Mucosa of gallbladder (tissue), 1 donor: ENCODE results near the gene PTBP3. TPM values are rescaled to one million over a fixed set of nuclear protein-coding genes. Genes with fewer than 3 reads are reported as not detected.
A peak's percentile ranks its signal among the peaks of the same experiment; 100 is the strongest.

Source experiments
- DNase-seq: peaks from one replicate; pipeline ENCODE4 v3.0.0-alpha.2; 2020; ENCODE audit warnings: low spot score
- total RNA-seq: library from RNA; stranded (reverse); gene quantifications from one replicate; pipeline ENCODE4 v1.2.1, GENCODE V29; 2021
- donor health status: DM: no; HTN: no; CAD: no.

Gene PTBP3
- total RNA-seq, 1 donor from 2014 or later, result 65.2 TPM

DNA sequence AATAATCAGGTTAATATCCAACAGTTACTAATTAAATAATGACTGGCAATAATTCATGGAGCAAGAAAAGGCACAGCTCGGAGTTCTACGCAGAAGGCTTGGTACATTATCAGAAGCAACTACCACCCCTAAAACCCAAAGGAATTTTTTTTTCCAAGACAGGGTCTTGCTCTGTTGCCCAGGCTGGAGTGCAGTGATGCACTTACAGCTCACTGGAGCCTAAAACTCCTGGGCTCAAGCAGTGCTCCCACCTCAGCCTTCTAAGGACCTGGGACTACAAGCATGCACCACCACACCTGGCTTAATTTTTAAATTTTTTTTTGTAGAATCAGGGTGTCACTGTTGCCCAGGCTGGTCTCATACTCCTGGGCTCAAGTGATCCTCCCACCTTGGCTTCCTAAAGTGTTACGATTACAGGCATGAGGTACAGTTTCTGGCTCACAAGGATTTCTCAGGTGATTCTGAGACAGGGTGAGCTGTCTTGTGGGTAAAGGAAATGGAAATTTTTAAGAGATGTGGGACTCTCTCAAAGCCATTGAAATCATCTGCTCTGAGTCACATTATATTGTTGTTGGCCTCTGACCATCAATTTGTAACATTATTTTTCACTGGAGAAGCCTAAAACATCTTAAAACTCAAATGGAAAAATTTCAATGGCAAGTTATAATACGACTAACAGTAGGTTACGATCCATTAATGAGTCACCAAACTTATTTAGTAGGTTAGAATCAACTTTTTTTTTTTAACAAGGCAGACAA, 26.8 kb upstream of the PTBP3 start:
- DNase-seq, result no peak

DNA sequence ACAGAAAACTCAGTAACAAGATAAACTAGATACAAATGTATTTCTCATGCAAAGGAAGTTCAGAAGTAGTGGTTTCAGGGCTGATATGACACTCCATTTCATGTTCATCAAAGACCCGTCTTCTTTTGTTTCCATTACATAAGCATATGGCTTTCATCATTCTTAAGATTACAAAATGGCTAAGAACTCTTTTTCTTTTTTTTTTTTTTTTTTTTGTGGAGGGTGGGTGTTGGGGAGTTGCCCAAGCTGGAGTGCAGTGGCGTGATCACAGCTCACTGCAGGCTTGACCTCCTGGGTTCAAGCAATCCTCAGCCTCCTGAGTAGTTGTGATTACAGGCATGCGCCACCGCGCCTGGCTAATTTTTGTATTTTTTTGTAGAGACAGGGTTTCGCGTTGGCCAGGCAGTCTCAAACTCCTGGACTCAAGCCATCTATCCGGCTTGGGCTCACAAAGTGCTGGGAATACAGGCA, 22.0 kb upstream of the PTBP3 start:
- DNase-seq, result no peak

DNA sequence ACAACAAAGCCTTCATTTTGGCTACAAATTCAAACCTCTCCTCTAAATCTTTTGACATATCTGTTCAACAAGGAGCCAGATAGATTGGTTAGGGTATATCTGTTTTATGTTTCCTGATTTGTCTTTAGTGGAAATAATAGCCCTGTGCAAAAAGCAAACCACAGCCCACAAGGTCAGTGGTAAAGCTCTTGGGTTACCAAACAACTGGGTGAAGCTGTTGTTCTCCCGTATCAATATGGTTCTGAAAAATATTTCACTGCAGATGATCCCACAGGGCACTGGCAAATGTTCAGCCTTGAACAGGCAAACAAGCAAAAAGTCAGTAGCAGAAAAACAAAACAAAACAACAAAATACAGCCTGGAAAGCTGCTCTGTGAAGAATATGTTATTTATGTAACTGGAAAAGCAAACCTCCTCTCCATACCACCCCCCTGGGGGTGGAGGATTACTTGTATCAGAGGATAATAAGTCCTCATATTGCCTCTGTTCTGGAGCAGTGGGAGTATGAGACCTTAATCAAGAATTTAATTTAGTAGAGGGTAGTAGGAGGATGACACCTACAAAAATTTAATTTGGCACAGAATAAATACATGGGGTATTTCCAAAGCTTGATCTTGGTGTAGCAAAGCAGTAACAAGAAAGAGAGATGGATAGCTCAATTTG, 20.8 kb upstream of the PTBP3 start:
- no peak for DNase-seq

DNA sequence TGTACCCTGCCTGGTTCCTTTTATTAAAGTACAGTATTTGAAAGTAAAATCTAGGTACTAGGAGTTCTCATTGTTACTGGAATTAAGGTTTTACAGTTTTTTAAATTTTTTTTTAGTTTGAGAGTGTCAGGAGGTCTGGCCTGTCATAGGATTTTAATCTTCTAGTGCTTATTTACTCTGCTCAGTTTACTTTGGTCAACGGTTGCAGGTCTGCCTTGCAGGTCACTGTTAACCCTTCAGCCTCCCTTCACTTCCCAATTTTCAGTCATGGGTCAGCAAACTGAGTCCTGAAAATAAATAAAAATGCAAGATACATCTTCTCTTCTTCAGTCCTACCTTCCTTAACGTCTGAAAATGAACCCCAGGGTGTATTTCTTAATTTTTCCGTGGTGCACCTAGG, 18.8 kb upstream of the PTBP3 start:
- DNase-seq, result no peak

DNA sequence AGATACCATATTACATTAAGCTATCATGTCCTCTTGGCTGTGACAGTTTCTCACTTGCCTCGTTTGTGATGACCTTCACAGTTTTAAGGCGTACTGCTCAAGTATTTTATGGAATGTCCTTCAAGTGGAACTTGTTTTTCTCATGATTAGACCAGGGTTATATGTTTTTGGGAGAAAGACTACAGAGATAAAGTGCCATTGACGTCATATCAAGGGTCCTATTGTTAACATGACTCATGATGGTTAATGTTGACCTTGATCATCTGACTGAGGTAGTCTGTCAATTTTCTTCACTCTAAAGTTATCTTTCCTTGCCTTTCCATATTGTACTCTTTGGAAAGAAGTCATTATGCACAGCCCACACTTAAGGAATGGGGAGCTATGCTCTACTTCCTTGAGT, 17.8 kb upstream of the PTBP3 start:
- DNase-seq, result no peak

DNA sequence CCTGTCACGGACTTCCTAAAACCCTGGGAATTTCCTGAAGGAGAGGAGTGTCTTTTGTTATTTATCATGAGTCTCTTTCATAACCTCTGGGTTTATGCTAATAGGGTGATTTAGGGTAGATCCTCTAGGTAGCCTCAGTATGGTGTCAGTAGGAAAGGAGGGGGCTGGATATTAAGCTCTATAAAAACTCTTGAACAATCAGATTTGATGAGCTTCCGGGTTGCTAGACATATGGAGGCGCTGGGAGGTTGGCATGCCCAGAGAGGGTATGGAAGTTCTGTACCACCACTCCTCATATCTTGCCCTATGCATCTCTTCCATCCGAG, 15.6 kb upstream of the PTBP3 start:
- DNase-seq, result no peak

DNA sequence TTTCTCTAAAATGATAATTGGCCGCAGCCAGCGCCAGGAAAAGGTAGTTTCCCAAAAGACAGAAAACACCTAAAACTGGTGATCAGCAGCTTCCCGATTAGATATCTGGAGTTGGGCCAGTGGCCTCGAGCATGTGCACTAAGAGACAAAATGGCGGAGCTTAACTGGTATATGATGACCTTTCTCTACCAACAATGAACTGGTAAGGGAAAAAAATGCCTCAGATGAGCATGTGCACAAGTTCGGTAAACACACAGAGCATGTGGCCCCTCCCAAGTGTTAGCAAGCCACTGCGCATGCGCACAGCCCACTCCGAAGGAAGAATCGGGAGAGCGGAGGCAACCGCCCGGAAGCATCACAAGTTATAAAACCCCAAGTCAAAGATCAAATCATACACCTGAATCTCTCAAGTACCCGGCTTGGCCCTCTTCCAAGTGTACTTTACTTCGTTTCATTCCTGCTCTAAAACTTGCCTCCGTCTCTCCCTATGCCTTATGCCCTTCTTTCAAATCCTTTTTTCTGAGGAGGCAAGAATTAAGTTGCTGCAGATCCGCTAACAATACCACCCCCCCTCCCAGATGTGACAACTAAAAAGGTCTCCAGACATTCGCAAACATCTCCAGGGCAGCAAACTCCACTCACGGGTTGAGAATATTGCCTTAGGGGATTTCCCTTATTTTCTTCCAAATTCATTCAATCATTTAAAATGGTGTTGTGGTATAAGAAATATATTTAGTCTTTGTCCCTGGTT, 15.0 kb upstream of the PTBP3 start:
- DNase-seq, result peak; percentile 83

DNA sequence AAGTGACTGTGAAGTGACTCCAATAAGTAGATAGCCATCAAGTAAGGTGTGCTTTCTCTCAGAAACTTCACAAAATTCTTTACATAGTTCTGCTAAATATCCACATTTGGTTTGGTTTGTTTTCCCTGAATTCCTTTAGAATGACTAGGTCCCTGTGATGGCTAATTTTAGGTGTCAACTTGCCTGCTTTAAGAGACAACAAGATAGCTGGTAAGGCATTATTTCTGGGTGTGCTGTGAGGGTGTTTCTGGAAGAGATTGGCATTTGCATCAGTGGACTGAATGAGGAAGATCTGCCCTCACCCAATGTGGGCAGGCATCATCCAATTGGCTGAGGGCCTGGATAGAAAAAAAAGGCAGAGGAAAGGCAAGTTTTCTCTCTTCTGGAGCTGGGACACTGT, 8.3 kb upstream of the PTBP3 start:
- no peak for DNase-seq

DNA sequence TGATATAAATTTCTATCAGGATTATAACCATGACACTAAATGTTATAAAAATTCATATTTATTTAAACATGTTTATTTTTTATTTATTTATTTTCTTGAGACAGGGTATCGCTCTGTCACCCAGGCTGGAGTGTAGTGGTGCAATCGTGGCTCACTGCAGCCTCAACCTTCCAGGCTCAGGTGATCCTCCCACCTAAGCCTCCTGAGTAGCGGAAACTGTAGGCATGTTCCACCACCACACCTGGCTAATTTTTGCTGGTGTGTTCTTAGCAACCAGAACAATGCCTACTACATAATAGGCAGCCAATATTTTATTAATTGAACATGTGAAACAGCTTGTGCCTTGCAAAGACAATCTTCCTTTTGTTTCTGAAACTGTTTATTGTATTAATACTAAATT, 6.5 kb upstream of the PTBP3 start:
- no peak for DNase-seq

DNA sequence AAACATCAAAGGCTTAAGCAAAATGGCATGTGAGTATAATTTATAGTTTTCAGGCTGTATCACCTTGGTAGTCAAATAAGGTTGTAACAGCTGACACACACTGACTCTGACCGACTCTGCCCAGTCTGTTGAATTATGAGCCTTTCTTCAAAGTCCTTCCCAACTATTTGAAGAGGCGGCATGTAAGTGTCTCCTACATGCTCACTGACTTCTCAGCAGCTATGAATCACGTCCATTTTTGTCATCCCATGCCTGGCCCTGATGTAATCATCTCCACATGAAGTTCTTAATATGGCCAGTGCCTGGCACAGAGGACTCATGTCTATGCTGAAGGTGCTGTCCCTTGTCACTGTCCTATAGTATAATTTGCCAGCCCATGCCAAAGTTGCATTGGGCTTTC, 5.1 kb upstream of the PTBP3 start:
- no peak for DNase-seq

DNA sequence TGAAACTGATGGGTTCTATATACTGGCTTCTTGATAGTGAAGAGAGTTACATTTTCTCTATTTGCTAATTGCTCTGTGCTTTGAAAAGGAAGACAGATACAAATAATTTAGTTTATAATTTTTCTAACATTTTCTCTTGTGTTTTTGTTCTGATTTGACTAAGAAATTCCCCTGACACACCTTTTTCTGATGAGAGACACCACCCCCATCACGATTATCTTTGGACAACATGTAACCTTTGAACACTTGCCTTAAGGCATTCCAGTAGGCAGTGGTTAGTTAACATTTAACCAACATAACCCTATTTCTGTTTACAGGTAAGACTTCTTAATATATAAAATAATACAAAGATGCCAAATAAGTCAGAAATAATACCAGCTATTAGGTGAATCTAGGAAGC, 4.1 kb upstream of the PTBP3 start:
- DNase-seq, result peak; percentile 24

DNA sequence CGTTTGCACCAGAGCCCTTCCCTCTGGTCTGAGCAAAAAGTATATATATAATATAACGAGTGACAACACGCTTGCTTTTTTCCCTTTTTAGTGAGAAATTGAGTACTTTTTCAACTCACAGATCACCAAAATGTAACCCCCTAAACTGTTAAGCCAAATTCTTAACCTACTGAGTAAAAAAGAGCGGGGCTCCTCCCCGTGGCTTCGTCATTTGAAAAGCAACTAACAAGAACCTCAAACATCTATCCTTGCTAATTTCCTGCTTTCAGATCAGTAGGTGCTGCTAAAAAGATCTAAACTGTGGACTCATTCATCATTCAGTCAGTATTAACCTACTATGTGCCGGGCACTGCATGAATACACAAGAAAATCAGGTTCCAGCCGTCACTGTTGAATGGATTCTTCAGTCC, 1.0 kb upstream of the PTBP3 start:
- no peak for DNase-seq

DNA sequence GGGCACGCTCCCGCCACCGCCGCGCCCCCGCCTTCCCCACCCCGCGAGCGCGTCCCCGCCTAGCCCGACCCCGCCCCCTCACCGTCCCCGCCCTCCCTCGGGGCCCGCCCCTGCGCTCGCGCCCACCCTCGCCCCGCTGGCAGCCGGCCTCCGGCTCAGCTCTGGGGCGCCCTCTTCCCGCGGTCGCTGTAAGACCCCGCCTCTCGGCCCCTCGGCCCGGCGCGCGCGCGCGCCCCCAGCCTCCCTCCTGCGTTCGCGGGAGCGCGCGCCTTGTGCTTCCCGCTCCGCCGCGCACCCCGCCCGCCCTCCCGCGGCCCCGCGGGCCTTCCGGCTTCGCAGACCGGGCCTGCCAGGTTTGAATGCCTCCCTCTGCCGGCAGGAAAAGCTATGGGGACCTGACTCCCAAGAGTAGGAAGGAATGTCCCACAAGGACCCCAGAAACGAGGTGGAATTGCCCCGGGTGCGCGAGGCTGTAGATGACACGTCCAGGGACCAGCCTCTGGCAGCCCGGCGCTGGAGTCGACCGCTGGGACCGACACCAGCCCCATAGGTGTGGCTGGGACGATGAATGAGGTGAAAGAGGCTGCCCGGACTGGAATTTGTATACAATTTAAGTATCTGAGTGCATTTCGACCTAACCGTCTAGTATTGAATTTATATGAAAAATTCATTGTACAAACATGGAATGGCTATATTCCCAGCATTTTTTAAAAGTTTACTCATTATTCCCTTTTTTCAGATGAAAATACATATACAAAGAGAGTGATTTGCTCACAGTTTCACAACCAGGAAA, 416 bp upstream of the PTBP3 start:
- peak; percentile 95 for DNase-seq

DNA sequence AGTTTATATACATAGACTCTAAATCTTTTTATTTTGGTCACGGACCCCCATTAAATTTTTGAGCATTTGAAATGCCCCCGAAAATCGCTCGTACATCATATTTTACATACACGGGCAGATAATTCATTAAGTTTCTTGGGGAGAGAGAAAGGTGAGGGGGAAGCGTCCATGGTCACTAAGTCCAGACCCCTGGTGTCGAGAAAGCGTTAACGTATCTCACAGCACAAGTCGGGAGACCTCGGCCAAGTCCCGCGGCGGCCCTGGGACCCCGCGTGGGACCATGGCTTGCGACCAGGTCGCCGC, 794 bp downstream of the PTBP3 start:
- no peak for DNase-seq

DNA sequence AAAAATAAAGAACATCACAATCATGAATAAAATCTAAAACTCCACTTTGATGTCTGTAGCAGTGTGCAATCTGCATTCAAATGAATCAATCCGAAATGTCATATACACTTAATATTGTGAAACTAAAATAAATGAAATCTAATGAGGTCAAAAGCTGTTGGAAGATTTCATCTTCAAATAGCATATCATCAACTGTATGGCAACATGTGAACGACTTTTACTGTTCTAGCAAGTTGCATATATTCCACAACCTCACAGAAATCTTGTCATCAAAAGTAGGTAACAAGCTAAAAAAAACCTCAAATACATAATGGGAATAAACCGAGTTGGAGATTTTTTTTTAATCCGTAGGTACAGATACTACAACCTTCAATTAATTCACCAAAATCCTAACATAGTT, 1.2 kb downstream of the PTBP3 start:
- DNase-seq, result no peak

DNA sequence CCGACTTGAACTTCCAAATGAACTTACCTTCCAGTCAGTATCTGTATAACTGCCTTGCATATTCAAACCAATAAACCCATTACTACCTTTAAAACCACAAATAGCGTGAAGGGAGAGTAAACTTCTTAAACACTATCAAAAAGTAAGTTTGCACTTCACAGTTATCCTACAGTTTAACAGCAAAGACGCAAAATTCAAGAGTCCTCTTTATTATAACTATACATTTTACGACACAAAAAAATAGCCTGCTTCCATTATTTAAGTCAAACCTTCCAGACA, 1.8 kb downstream of the PTBP3 start:
- DNase-seq, result no peak

DNA sequence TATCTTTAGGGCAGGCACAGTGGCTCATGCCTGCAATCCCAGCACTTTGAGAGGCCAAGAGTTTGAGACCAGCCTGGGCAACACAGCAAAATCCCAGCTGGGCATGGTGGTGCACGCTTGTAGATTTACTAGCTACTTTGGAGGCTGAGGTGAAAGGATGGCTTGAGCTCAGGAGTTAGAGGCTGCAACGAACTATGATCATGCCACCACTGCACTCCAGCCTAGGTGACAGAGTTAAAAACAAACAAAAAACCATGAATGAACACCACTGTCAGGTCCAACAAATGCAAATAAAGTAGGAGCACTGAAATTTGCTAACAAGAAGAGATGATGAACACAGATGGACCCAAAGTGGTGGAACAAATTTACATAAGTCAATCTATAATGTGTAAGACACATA, 4.9 kb downstream of the PTBP3 start:
- no peak for DNase-seq

DNA sequence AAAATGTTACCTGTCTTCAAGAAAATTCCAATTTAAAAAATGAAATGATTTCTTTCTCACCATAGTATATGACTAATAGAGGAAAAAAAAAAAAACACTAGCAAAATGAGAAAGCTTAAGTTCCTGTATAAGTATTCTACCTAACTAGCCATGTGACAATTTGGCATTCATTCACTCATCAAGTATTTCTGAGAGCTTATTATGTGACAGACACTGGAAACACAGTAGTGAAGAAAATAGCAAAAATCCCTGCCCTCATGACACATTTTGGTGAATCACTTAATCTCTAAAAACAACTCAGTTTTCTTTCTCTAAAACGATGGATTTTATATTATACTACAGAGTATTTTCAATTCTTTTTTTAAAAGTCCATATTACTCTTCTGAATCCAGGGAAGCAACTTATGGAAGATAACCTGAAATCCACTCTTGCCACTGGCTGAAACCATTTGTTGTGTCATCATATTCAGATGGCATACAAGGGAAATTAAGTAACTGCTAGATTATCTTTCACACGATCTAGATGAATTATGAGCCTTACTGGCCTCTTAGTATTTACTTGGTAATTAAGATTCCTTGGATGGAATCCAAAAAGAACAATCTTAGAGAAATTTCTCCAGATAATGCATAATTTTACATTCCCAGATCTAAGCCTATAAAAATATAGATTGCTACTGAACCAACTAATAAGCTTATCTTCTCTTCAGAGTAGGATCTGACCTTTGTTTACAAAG, 5.5 kb downstream of the PTBP3 start:
- DNase-seq, result no peak

DNA sequence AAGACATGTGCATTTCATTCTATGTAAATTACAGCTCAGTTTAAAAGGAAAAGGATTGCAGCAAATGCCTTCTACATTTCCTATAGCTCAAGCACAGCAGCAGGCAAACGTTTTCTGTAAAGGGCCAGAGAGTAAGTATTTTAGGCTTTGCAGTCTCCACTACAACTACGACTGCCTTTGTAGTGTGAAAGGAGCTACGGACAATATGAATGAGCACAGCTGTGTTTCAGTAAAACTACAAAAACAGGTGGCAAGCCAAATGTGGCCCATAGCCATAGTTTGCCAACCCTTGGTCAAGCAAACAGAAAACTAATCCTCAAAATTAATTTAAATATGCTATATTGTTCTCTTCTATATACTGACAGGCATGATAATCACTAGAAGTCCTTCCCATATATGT, 7.2 kb downstream of the PTBP3 start:
- no peak for DNase-seq

DNA sequence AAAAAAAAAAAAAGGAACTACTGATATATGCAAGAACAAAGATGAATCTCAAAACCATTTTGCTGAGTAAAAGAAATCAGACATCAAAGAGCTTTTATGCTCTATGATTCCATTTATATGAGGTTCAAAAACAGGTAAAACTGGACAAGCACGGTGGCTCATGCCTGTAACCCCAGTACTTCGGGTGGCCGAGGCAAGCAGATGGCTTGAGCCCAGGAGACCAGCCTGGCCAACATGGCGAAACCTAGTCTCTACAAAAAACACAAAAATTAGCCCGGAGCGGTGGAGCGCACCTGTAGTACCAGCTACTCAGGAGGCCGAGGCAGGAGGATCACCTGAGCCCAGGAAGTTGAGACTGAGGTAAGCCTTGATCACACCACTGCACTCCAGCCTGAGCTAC, 7.8 kb downstream of the PTBP3 start:
- no peak for DNase-seq

DNA sequence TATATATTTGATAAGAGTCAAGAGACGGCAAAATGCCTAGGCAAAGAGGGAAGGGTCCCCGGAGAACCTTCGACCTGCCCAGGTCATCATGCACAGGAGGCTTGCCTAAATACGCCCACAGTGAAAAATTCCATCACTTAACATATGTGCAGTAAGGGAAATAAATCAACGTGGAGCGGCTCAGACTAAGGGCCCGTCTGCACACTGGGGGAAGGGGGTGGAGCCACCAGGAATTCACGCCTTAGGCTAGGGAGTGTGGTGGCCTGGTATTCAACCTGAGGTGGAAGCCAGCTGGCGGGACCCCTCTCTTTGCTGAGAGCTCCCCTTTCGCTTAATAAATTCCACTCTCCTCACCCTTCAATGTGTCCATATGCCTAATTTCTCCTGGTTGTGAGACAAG, 8.3 kb downstream of the PTBP3 start:
- DNase-seq, result no peak

DNA sequence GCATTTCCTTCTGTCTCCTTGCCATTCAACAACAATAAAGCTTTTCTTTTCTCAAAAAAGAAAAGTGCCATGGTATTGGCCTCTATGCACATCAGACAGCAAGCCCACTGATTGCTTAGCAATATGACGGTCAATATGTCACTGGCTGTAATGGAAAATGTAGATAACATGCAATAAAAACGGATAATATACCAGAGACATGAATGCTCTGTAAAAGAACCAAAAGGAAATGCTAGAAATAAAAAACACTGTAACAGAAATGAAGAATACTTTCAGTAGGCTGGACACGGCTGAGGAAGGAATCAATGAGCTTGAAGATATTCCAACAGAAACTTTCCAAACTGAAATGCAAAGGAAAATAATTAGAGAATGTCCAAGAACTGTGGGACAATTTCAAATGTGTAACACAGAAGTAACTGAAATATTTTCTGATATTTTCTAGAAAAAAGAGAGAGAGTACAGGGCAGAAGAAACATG, 10.0 kb downstream of the PTBP3 start:
- DNase-seq, result no peak
